Mucosa of rectum (tissue), 2 donors: ENCODE measurements around the gene IQUB.
"Not testable (repeated sequence)": the region's sequence is repeated elsewhere in the genome, so short reads cannot be mapped to it uniquely, and the experiment has no call there.

Experiments used
- H3K27ac ChIP-seq, 2 donors: one replicate each; pipeline ENCODE4 v1.7.0; 2013; ENCODE audit warnings: inconsistent platforms in 2 of 2, low read depth in 2 of 2, low read length in 2 of 2
- H3K27me3 ChIP-seq, 2 donors: one replicate each; pipeline ENCODE4 v1.7.0; 2013; ENCODE audit warnings: low read length in 2 of 2; ENCODE audit not compliant: control insufficient read depth in 2 of 2, insufficient read depth in 2 of 2
- H3K36me3 ChIP-seq, 2 donors: one replicate each; pipeline ENCODE4 v1.7.0; 2013; ENCODE audit warnings: low read length in 2 of 2; ENCODE audit not compliant: control insufficient read depth in 2 of 2, insufficient read depth in 2 of 2
- H3K4me1 ChIP-seq, 2 donors: one replicate each; pipeline ENCODE4 v1.7.0; 2013; ENCODE audit warnings: low read length in 2 of 2, mild to moderate bottlenecking in 1 of 2; ENCODE audit not compliant: control insufficient read depth in 2 of 2, insufficient read depth in 2 of 2
- H3K4me3 ChIP-seq, 2 donors: one replicate each; pipeline ENCODE4 v1.7.0; 2013; ENCODE audit warnings: low read length in 2 of 2
- H3K9ac ChIP-seq, 2 donors: one replicate each; pipeline ENCODE4 v1.7.0; 2013; ENCODE audit warnings: low read length in 2 of 2, low read depth in 1 of 2, mild to moderate bottlenecking in 1 of 2
- H3K9me3 ChIP-seq, 2 donors: one replicate each; pipeline ENCODE4 v1.7.0; 2013; ENCODE audit warnings: low read length in 2 of 2; ENCODE audit not compliant: control insufficient read depth in 2 of 2
- donor health status: healthy.
- donor health status: Normal muscosa, but diverticular disease.

Gene IQUB

GRCh38 chr7:123532343-123532742, 2.1 kb downstream of the IQUB start:
- H3K27me3 ChIP-seq, H3K9me3 ChIP-seq, H3K36me3 ChIP-seq, H3K27ac ChIP-seq, H3K4me3 ChIP-seq, H3K9ac ChIP-seq, H3K4me1 ChIP-seq: not testable (repeated sequence)

GRCh38 chr7:123530035-123530591, 4.3 kb downstream of the IQUB start:
- not testable (repeated sequence) for H3K9ac ChIP-seq, H3K27me3 ChIP-seq, H3K36me3 ChIP-seq, H3K4me3 ChIP-seq, H3K4me1 ChIP-seq, H3K27ac ChIP-seq, H3K9me3 ChIP-seq

- H3K4me3 ChIP-seq = no peak overlapping the region
- no peaks in the 10 kb centered on the region for H3K4me1 ChIP-seq
- H3K27me3 ChIP-seq = peaks cover 3 to 5% of the 10 kb centered on the region in 2 donors
- H3K9ac ChIP-seq = no peak overlapping the region
- H3K9me3 ChIP-seq = no peaks in the 10 kb centered on the region
- H3K27ac ChIP-seq = no peak overlapping the region
- no peaks in the 10 kb centered on the region for H3K36me3 ChIP-seq
Observed at GRCh38 chr7:123528265-123528664, 6.1 kb downstream of the IQUB start.

- not testable (repeated sequence) for H3K36me3 ChIP-seq, H3K27me3 ChIP-seq, H3K4me3 ChIP-seq, H3K9ac ChIP-seq, H3K27ac ChIP-seq, H3K4me1 ChIP-seq, H3K9me3 ChIP-seq
Observed at GRCh38 chr7:123527712-123528225, 6.6 kb downstream of the IQUB start.

- not testable (repeated sequence) for H3K27me3 ChIP-seq, H3K9ac ChIP-seq, H3K36me3 ChIP-seq, H3K27ac ChIP-seq, H3K4me1 ChIP-seq, H3K4me3 ChIP-seq, H3K9me3 ChIP-seq
Observed at GRCh38 chr7:123526533-123526932, 7.9 kb downstream of the IQUB start.

GRCh38 chr7:123522066-123522465, 12.3 kb downstream of the IQUB start:
- Histone ChIP-seq H3K9ac (no peak overlapping the region), H3K27me3 (no peaks in the 10 kb centered on the region), H3K9me3 (no peaks in the 10 kb centered on the region), H3K36me3 (no peaks in the 10 kb centered on the region), H3K27ac (no peak overlapping the region), H3K4me3 (no peak overlapping the region), H3K4me1 (no peaks in the 10 kb centered on the region)

- Histone ChIP-seq H3K9me3 (no peaks in the 10 kb centered on the region), H3K36me3 (no peaks in the 10 kb centered on the region), H3K27ac (no peak overlapping the region), H3K4me1 (no peaks in the 10 kb centered on the region), H3K4me3 (no peak overlapping the region), H3K9ac (no peak overlapping the region), H3K27me3 (no peaks in the 10 kb centered on the region)
Observed at GRCh38 chr7:123505221-123505620, 29.2 kb downstream of the IQUB start.

- Histone ChIP-seq H3K9ac (no peak overlapping the region), H3K27me3 (no peaks in the 10 kb centered on the region), H3K4me1 (no peaks in the 10 kb centered on the region), H3K4me3 (no peak overlapping the region), H3K27ac (no peak overlapping the region), H3K9me3 (no peaks in the 10 kb centered on the region), H3K36me3 (no peaks in the 10 kb centered on the region)
Observed at GRCh38 chr7:123502201-123502600, 32.2 kb downstream of the IQUB start.

GRCh38 chr7:123500878-123501489, 33.4 kb downstream of the IQUB start:
- no peak overlapping the region for H3K27ac ChIP-seq

GRCh38 chr7:123499211-123499970, 35.0 kb downstream of the IQUB start:
- H3K27me3 ChIP-seq = no peaks in the 10 kb centered on the region

More at GRCh38 chr7:123500878-123501489, 33.4 kb downstream of the IQUB start:
- Histone ChIP-seq H3K27me3 (no peaks in the 10 kb centered on the region), H3K9ac (no peak overlapping the region), H3K4me3 (no peak overlapping the region), H3K4me1 (no peaks in the 10 kb centered on the region), H3K36me3 (no peaks in the 10 kb centered on the region), H3K9me3 (no peaks in the 10 kb centered on the region)

More at GRCh38 chr7:123499211-123499970, 35.0 kb downstream of the IQUB start:
- no peaks in the 10 kb centered on the region for H3K4me1 ChIP-seq
- H3K27ac ChIP-seq = no peak overlapping the region
- H3K4me3 ChIP-seq = no peak overlapping the region
- no peaks in the 10 kb centered on the region for H3K36me3 ChIP-seq
- H3K9me3 ChIP-seq = no peaks in the 10 kb centered on the region
- no peak overlapping the region for H3K9ac ChIP-seq
